Body of pancreas (tissue), 4 donors: ENCODE results near the gene LY6G6F.

Experiments used
- POLR2A ChIP-seq, 3 donors: fragments of 450-650 bp; IDR thresholded peaks; one replicate each; pipeline ENCODE4 v1.6.1; 2016; ENCODE audit warnings: antibody characterized with exemption in 3 of 3, mild to moderate bottlenecking in 2 of 3
- TF ChIP-seq, protein P1 (sequence below), 7 experiments: fragments of 450-650 bp in 4 of 7; fragments of 200-600 bp in 3 of 7; sonication (generic) in 3 of 7; IDR thresholded peaks; one replicate each; pipeline ENCODE4 v1.5.1; 2016 to 2019; ENCODE audit warnings: antibody characterized with exemption in 7 of 7

DNA sequence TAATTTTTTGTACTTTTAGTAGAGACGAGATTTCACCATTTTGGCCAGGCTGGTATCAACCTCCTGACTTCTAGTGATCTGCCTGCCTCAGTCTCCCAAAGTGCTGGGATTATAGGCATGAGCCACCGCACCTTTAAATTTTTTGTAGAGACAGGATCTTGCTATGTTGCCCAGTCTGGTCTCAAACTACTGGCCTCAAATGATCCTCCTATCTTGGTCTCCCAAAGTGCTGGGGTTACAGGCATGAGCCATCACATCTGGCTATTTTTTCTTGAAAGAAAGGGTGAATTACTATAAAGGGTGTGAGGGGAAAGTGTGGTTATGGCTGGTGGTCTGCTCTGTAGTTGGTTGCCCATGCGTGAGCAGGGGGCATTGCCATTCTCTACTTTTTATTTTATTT is 1.6 kb downstream of the LY6G6F start:
- TF ChIP-seq, protein P1, sequence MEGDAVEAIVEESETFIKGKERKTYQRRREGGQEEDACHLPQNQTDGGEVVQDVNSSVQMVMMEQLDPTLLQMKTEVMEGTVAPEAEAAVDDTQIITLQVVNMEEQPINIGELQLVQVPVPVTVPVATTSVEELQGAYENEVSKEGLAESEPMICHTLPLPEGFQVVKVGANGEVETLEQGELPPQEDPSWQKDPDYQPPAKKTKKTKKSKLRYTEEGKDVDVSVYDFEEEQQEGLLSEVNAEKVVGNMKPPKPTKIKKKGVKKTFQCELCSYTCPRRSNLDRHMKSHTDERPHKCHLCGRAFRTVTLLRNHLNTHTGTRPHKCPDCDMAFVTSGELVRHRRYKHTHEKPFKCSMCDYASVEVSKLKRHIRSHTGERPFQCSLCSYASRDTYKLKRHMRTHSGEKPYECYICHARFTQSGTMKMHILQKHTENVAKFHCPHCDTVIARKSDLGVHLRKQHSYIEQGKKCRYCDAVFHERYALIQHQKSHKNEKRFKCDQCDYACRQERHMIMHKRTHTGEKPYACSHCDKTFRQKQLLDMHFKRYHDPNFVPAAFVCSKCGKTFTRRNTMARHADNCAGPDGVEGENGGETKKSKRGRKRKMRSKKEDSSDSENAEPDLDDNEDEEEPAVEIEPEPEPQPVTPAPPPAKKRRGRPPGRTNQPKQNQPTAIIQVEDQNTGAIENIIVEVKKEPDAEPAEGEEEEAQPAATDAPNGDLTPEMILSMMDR (IDR thresholded peaks at IDR 0.05) = no peak
- no peak for TF ChIP-seq POLR2A (IDR thresholded peaks at IDR 0.05)
